Measurements from ENCODE around the gene TOM1. TPM values are rescaled to one million over a fixed set of nuclear protein-coding genes. Genes with fewer than 3 reads are reported as not detected.

Gene TOM1
- total and polyA plus RNA-seq, 2 of the 13 experiments (the other 11 are each of a cell fraction or from before 2014, with no cell fraction given), result 30.8 to 87.3 TPM

GRCh38 chr22:35330258-35330861 is 30.7 kb downstream of the TOM1 start (continued):
- TF ChIP-seq ZBTB49 (CRISPR knock-in tag; IDR thresholded peaks at IDR 0.05; ENCODE audit: borderline replicate concordance) (no peak), ZBTB33 (CRISPR knock-in tag; IDR thresholded peaks at IDR 0.05) (peak; percentile 85), MTERF4 (CRISPR knock-in tag; IDR thresholded peaks at IDR 0.05) (no peak), KAT8 (CRISPR knock-in tag; IDR thresholded peaks at IDR 0.05) (no peak), ZFP90 (CRISPR knock-in tag; IDR thresholded peaks at IDR 0.05; ENCODE audit: borderline replicate concordance) (no peak), SIX4 (CRISPR knock-in tag; IDR thresholded peaks at IDR 0.05) (no peak), REL (CRISPR knock-in tag; conservative IDR thresholded peaks at IDR 0.05) (no peak), ZNF597 (CRISPR knock-in tag; IDR thresholded peaks at IDR 0.05) (no peak), CHCHD3 (CRISPR knock-in tag; IDR thresholded peaks at IDR 0.05) (no peak), ZNF337 (CRISPR knock-in tag; IDR thresholded peaks at IDR 0.05; ENCODE audit: borderline replicate concordance, low read depth) (no peak), E2F5 (CRISPR knock-in tag; conservative IDR thresholded peaks at IDR 0.05) (no peak), NR2C2 (CRISPR knock-in tag; IDR thresholded peaks at IDR 0.05; ENCODE audit: borderline replicate concordance) (no peak), ZNF430 (CRISPR knock-in tag; IDR thresholded peaks at IDR 0.05) (no peak), ZNF33B (CRISPR knock-in tag; IDR thresholded peaks at IDR 0.05) (no peak), PLRG1 (conservative IDR thresholded peaks at IDR 0.05) (no peak), NBN (conservative IDR thresholded peaks at IDR 0.05) (no peak), GFI1 (CRISPR knock-in tag; IDR thresholded peaks at IDR 0.05; ENCODE audit: borderline replicate concordance) (no peak), ZBTB38 (CRISPR knock-in tag; IDR thresholded peaks at IDR 0.05) (peak; percentile 100), BHLHE40 (IDR thresholded peaks at IDR 0.05; ENCODE audit: low read length) (peak; percentile 70; the same call in 1 of the 2 replicates), ZSCAN29 (CRISPR knock-in tag; conservative IDR thresholded peaks at IDR 0.05) (no peak), GABPB1 (CRISPR knock-in tag; IDR thresholded peaks at IDR 0.05) (peak; percentile 48; the same call in 1 of the 2 replicates)
